ENCODE data around the gene KIF13A.

DNA sequence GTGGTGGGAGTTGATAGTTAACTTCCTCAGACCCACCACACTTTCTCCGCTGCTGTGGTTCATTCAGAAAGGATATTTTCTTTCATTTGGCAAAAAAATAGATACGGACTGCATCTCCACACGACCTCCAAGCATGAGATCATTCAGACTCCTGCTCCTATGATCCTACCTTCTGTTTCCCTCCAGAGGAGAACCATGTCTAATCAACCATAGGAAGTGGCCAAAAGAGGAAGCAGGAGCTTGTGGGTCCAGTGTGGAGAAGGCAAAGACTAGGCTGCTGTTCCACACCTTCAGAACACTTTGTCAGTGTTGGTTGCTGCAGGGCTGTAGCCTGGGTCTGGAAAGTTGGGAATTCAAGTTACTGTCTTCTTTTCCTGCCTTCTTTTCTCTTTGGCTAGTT is 10.6 kb upstream of the KIF13A start:
- TF ChIP-seq, protein P1, sequence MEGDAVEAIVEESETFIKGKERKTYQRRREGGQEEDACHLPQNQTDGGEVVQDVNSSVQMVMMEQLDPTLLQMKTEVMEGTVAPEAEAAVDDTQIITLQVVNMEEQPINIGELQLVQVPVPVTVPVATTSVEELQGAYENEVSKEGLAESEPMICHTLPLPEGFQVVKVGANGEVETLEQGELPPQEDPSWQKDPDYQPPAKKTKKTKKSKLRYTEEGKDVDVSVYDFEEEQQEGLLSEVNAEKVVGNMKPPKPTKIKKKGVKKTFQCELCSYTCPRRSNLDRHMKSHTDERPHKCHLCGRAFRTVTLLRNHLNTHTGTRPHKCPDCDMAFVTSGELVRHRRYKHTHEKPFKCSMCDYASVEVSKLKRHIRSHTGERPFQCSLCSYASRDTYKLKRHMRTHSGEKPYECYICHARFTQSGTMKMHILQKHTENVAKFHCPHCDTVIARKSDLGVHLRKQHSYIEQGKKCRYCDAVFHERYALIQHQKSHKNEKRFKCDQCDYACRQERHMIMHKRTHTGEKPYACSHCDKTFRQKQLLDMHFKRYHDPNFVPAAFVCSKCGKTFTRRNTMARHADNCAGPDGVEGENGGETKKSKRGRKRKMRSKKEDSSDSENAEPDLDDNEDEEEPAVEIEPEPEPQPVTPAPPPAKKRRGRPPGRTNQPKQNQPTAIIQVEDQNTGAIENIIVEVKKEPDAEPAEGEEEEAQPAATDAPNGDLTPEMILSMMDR (IDR thresholded peaks at IDR 0.05) = no peak
- no peak for TF ChIP-seq POLR2A (IDR thresholded peaks at IDR 0.05)
